ENCODE results near the gene SERPINB1. TPM values are rescaled to one million over a fixed set of nuclear protein-coding genes. Genes with fewer than 3 reads are reported as not detected.

Gene SERPINB1
- total and polyA plus RNA-seq, 10 of the 15 experiments (the other 5 are each of a cell fraction or from before 2014, with no cell fraction given): 0.45 to 2.4 (median 0.83) TPM

DNA sequence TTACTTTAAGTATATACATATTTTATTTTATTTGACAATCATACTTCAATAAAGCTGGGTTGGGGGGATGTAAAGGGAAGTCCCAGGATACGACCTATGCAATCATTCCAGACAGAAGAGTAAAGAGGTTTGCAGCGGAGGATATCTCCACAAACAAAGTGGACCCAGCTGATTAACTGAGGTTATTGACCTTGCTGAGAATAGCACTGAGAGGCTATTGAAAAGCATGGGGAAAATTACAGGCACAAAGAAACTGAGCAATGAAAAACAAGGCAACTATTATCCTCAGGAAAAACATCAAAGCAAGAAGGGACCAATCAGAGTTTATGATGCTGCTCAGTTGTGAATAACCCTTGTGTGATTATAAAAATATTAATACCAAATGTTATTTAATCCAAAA lies 32.6 kb downstream of the SERPINB1 start:
- RAD21 ChIA-PET (ENCODE audit: unreplicated experiment): no interaction called here
- WGBS (ENCODE audit: insufficient coverage, insufficient replicate concordance, low lambda C conversion rate, missing lambda C conversion rate): 32% methylated on average over 2 of the region's 2 CpGs

More for the DNA sequence above, 32.6 kb downstream of the SERPINB1 start:
- BruUV-seq (replicated peaks): no TSS peak
- Histone ChIP-seq H3K9ac (ENCODE audit: control insufficient read depth, insufficient read depth, low read length) (no peak overlapping the region), H3K27me3 (replicated peaks in 1 of 2; ENCODE audit: control insufficient read depth in 2 of 2, insufficient read depth in 2 of 2, low read length in 1 of 2) (no peaks in the 10 kb centered on the region), H4K20me1 (ENCODE audit: control insufficient read depth, insufficient read depth) (no peaks in the 10 kb centered on the region), H3K4me3 (no peak overlapping the region), H3K9me3 (replicated peaks; ENCODE audit: control insufficient read depth, insufficient read depth, low read length) (no peaks in the 10 kb centered on the region), H3K36me3 (ENCODE audit: control insufficient read depth in 2 of 2, insufficient read depth in 2 of 2, low read length in 1 of 2) (no peaks in the 10 kb centered on the region), H3K27ac (ENCODE audit: control insufficient read depth, insufficient read depth) (no peak overlapping the region), H3K4me1 (ENCODE audit: control insufficient read depth, insufficient read depth, low read length) (no peaks in the 10 kb centered on the region), H3K79me2 (ENCODE audit: control insufficient read depth, insufficient read depth, low read length) (no peaks in the 10 kb centered on the region), H3K4me2 (ENCODE audit: control insufficient read depth, insufficient read depth) (no peak overlapping the region), H2AFZ (ENCODE audit: control insufficient read depth, low read depth, low read length) (no peak overlapping the region)
- TF ChIP-seq SUPT20H (IDR thresholded peaks at IDR 0.05; ENCODE audit: borderline replicate concordance, control insufficient read depth, low read depth, low read length): no peak
- no peak for TF ChIP-seq BHLHE40 (IDR thresholded peaks at IDR 0.05; ENCODE audit: borderline replicate concordance in 1 of 2, low read depth in 2 of 2, low read length in 1 of 2)
- TF ChIP-seq, protein P1, sequence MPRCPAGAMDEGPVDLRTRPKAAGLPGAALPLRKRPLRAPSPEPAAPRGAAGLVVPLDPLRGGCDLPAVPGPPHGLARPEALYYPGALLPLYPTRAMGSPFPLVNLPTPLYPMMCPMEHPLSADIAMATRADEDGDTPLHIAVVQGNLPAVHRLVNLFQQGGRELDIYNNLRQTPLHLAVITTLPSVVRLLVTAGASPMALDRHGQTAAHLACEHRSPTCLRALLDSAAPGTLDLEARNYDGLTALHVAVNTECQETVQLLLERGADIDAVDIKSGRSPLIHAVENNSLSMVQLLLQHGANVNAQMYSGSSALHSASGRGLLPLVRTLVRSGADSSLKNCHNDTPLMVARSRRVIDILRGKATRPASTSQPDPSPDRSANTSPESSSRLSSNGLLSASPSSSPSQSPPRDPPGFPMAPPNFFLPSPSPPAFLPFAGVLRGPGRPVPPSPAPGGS (IDR thresholded peaks at IDR 0.05; ENCODE audit: borderline replicate concordance, insufficient read depth, low read depth, low read length, poor library complexity, severe bottlenecking): no peak
- no peak for TF ChIP-seq RCOR1 (conservative IDR thresholded peaks at IDR 0.05; ENCODE audit: low read depth, low read length)
- no peak for TF ChIP-seq SMARCA5 (IDR thresholded peaks at IDR 0.05)
- no peak for TF ChIP-seq POLR2A (IDR thresholded peaks at IDR 0.05; ENCODE audit: low read depth, low read length)
- TF ChIP-seq, protein P2, sequence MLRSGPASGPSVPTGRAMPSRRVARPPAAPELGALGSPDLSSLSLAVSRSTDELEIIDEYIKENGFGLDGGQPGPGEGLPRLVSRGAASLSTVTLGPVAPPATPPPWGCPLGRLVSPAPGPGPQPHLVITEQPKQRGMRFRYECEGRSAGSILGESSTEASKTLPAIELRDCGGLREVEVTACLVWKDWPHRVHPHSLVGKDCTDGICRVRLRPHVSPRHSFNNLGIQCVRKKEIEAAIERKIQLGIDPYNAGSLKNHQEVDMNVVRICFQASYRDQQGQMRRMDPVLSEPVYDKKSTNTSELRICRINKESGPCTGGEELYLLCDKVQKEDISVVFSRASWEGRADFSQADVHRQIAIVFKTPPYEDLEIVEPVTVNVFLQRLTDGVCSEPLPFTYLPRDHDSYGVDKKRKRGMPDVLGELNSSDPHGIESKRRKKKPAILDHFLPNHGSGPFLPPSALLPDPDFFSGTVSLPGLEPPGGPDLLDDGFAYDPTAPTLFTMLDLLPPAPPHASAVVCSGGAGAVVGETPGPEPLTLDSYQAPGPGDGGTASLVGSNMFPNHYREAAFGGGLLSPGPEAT (IDR thresholded peaks at IDR 0.05; ENCODE audit: low read depth): no peak
- TF ChIP-seq, protein P3, sequence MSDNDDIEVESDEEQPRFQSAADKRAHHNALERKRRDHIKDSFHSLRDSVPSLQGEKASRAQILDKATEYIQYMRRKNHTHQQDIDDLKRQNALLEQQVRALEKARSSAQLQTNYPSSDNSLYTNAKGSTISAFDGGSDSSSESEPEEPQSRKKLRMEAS (IDR thresholded peaks at IDR 0.05; ENCODE audit: low read depth, low read length): no peak
- TF ChIP-seq, protein P4, sequence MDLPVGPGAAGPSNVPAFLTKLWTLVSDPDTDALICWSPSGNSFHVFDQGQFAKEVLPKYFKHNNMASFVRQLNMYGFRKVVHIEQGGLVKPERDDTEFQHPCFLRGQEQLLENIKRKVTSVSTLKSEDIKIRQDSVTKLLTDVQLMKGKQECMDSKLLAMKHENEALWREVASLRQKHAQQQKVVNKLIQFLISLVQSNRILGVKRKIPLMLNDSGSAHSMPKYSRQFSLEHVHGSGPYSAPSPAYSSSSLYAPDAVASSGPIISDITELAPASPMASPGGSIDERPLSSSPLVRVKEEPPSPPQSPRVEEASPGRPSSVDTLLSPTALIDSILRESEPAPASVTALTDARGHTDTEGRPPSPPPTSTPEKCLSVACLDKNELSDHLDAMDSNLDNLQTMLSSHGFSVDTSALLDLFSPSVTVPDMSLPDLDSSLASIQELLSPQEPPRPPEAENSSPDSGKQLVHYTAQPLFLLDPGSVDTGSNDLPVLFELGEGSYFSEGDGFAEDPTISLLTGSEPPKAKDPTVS (IDR thresholded peaks at IDR 0.05; ENCODE audit: low read depth, low read length): no peak
- no peak for TF ChIP-seq EP300 (IDR thresholded peaks at IDR 0.05; ENCODE audit: borderline replicate concordance in 1 of 2, control insufficient read depth in 1 of 2, low read depth in 2 of 2, low read length in 2 of 2)
- no peak for TF ChIP-seq IRF4 (IDR thresholded peaks at IDR 0.05; ENCODE audit: low read depth, low read length)
- TF ChIP-seq HDGF (IDR thresholded peaks at IDR 0.05): no peak
- no peak for FAIRE-seq
- ChIA-PET SMC1A (ENCODE audit: uncharacterized antibody, unreplicated experiment) (interaction anchor here (1.2 to 1.7 kb wide), 2 partner anchors 9 to 35 kb away, joined by 3 to 5 read pairs; no protein-coding TSS in a partner anchor), CTCF (interaction anchor here (1.0 kb wide), 1 partner anchor 144 kb away, joined by 4 read pairs; no protein-coding TSS in a partner anchor), POLR2A (no interaction called here)
- intact Hi-C loops (cut with micrococcal nuclease; ENCODE audit: unreplicated experiment) (no loop called here), in situ Hi-C loops (cut with MboI) (no loop called here)
- no peak for DNase-seq (ENCODE audit: low read depth, low spot score)
- ATAC-seq: no peak
